Fibroblast of skin of right quadriceps (primary cell): ENCODE data around the gene SOX6.
A peak's percentile ranks its signal among the peaks of the same experiment; 100 is the strongest.

ENCODE experiments used
- DNase-seq: peaks from one replicate; pipeline ENCODE4 v3.0.0-alpha.2; 2013

Gene SOX6

DNA sequence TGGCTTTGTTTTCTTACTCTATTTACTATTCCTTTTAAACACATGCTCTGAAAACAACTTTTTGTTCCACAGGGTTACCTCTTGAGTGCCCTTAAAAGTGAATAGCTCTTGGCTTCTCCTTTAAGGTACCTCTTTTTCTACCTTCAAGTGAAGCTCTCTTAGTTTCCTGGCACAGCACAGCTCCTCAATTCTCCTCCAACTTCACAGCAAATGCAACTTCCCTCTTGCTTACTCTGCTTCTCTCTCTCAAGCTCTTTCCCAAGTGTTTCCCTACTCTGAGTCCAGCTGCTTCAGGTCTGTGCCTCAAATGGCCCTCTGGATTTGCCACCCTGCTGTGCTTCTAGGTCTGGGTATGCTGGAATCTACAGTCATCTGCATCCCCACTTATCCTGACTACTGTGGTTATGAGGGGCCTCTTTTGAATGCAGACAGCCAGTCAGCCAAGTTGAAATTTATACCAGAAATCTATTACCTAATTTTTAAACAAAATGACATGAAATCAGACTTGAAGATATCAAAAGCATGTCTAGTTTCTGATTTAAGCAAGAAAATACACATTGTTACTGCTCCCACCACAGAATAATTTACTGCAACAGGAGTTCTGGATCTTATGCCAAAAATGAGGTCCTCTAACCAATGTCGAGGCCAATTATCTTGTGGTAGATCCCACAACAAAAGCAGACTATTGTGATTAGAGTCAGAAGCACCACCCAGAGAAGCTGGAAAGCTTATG is 371.1 kb downstream of the SOX6 start:
- peak; percentile 54 for DNase-seq

DNA sequence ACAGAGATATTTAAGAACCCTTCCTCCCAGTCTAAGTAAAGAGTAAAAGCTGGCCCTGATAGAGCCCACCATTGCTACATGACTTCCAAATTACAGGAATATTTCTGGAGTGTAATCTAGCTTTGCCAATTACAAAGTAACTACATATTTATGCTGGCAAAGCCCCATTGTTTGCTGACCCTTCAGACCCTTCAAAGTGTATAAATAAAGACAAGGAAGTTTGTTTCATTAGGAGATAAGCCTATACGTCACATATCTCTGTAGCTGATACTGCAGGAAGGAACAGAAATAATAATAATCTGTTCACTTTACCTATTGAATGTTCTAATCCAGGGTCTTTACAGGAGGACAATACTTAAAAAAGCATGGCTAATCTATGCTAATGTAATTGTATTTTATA is 375.1 kb downstream of the SOX6 start:
- no peak for DNase-seq

DNA sequence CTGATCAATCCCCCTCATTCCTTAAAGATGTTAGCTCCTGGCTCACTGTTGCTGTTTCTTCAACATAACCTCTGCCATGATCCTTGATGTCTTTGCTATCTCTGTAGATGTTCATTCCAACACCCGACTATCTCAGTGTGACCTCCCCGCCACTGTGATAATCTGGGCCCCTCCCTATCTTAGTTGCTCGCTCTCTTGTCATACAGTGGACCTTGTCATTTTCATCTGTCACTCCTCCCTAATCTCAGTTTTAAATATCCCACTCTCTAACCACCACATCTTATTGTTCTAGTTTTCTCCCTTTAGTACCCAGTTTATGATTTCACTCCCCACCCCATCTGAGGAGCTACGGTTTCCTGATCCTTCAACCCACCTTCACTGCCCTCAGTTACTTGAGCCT is 379.2 kb downstream of the SOX6 start:
- no peak for DNase-seq

DNA sequence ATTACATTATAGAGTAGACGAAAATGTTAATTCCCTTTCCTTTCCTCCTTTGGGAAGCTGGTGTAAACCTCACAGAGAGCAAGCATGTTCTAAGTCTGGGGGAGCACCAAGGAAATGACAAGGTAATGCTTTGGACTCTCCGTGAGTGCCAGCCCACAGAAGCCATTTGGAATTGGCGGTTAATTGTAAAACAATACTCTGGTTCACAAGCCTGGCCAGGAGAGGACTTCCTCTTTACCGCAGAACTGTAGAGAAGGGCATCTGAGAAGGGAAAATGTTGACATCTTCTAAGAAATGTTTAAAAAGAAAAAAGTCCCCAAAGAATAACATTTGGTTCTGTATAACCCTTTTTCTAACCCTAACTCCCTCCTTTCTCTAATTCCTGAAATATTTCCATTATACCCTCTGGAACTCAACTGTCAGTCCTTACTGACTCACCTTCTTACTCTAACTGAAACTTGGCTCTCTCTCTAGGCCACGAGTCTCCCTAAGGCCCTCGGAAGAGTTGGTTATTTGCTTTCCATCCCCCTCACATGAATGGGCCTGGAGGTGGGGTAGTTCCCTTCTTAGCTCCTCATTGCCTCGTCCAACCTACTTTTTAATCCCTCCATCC is 379.8 kb downstream of the SOX6 start:
- DNase-seq: peak; percentile 79

DNA sequence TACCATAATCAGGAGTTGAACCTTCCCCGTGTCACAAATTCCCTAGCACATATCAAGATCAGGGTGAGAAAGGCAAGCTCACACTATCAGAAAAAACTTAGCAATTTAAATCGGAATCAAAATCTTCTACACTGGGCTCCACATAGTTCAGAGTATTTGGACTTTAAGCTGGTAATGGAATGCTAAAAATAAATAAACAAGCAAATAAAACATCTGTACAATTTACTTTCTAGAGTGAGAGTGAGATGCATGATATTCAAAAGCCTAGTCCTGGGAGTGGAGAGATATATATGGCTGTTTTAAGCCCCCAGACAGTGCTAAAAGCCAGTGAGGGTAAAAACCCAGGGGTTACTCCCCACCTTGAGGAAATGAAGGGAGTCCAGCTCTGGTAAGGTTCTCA is 380.6 kb downstream of the SOX6 start:
- no peak for DNase-seq

DNA sequence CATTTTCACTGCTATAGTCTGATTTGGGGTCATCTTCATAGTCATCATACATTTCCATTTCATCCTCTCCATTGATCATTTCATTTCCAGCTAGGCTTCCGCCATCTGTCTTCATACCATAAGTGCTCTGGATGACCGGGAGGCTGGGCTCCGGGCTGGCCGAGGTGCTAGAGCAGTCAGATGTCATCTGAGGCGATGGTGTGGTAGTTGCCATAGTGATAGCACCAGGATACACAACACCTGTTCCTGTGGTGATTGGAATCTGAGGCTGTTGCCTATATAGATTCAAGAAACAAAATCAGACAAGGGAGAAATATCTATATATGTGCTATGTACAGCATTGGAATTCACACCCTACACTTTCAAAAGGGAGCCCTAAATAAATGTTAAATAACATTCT is 383.5 kb downstream of the SOX6 start:
- no peak for DNase-seq

- no peak for DNase-seq
Observed at GRCh38 chr11:15971215-15971546, 385.2 kb downstream of the SOX6 start.

- DNase-seq: no peak
Observed at GRCh38 chr11:15970506-15971214, 385.7 kb downstream of the SOX6 start.

GRCh38 chr11:15969701-15970329 is 386.5 kb downstream of the SOX6 start:
- peak; percentile 80 for DNase-seq

- DNase-seq: peak; percentile 81
Observed at GRCh38 chr11:15969281-15969680, 387.1 kb downstream of the SOX6 start.

DNA sequence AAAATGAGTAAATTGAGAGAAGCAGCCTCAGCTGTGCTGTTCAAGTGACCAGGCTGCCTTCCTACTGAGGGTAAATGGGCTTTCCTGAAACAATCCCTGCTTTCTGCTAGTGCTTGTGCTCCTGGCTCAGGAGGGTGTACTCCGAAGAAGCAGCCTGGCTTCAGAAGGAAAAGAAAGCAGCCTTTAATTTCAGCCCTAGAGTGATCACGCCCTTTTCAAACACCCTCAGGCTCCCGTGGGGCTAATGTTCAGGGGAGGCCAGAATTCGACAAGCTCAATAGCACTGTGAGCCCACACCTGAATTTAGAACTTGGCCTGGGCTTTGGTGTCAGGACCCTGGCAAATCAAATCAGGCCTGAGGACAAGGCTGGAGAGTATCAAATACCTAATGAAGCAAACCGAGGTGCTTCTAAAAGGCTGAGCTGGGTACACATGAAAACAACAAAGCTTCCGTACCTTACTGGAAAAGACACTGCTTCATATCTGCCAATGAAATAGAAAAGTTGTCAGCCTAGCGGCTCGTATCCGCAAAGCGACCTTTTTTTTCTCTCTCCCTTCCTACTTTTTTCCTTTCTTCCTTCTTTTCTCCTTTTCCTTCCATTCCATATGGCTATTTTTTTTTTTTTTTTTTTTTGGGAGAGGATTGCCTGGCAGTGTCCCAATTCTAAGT is 387.8 kb downstream of the SOX6 start:
- DNase-seq: no peak

GRCh38 chr11:15967966-15968365 is 388.4 kb downstream of the SOX6 start:
- DNase-seq: peak; percentile 33

- DNase-seq: no peak
Observed at GRCh38 chr11:15967166-15967565, 389.2 kb downstream of the SOX6 start.

GRCh38 chr11:15965562-15966250 is 390.6 kb downstream of the SOX6 start:
- no peak for DNase-seq

DNA sequence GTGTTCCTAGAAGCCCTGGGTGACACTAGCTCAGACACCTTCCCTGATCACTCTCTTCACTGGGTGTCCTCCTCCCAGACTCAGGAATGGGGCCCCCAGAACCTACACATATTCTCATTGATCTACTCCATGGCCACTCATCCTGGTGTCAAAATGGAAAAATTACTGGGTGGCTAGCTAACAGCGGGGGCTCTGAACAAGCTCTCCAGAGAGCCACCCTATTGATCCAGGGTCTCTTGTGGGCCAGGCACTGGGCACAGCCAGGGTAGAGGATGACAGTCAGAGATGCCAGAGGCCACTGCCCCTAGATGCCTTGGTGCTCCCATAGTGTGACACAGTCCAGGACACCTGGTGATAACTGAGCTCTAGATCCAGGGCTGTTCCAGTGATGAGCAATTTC is 393.1 kb downstream of the SOX6 start:
- no peak for DNase-seq

DNA sequence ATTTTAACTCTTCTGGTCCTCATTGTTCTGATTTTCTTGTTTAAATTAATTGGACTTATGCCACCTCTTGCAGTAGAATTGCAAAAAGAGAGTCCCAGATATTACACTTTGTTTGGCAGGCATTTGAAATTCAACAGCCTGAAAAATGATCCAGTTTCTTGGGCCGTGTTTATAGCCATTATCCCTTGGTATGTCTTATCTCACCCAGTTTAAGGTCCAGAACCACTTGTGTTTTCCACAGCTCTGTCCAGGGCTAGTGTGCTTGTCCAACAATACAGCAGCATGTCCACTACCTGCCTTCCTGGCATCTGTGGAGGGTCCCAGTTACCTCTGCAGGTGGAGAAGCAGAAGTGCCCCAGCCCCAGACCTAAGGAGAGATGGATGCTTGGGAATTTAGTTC is 397.4 kb downstream of the SOX6 start:
- DNase-seq: no peak

DNA sequence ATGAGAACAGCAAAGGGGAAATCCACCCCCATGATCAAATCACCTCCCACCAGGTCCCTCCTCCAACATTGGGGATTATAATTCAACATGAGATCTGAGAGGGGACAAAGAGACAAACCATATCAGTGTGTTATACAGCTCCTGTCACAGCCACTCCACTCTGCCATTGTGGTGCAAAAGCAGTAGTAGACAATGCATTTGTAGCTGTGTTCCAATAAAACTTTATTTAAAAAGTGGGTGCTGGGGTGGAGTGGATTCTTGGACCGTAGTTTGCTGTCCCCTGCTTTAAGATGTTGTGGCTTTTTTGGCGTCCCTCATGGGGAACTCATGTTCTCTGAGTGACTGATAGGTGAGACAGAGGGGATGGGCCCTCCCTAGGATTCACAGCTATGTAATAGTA is 399.1 kb downstream of the SOX6 start:
- no peak for DNase-seq

DNA sequence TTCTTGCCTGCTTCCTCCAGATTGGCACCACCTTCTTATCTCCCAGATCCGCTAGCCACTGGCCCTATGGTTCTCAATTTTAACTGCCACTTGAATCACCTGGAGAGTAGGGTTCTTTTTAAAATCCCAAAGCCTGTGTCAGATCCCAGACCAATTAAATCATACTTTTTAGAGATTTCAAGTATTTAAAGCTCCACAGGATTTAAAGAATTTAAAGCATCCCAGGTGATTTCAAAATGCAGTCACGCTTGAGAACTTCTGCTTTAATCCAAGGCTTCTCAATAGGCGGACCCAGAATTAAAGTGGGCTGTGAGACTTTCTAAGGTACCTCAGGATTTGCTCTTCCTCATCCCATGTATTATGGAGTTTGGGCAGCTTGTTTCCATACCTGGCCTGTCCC is 400.0 kb downstream of the SOX6 start:
- no peak for DNase-seq

DNA sequence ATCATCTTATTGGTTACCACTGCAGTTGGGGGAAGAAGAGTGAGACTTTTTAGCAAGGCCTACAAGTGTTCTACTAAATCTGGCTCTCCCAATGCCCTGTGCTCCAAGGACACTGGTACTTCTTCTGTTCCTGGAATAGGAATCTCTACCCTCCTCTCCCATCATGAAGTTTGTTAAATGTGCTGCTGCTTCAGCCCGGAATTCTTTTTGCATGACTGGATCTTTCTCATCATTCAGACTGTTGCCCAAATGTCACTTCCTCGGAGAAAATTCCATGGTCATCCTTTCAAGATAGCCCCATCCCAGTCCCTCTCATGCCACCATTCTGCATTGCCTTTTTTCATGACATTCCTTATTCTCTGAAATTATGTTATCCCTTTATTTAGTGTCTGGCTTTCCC is 400.8 kb downstream of the SOX6 start:
- no peak for DNase-seq

DNA sequence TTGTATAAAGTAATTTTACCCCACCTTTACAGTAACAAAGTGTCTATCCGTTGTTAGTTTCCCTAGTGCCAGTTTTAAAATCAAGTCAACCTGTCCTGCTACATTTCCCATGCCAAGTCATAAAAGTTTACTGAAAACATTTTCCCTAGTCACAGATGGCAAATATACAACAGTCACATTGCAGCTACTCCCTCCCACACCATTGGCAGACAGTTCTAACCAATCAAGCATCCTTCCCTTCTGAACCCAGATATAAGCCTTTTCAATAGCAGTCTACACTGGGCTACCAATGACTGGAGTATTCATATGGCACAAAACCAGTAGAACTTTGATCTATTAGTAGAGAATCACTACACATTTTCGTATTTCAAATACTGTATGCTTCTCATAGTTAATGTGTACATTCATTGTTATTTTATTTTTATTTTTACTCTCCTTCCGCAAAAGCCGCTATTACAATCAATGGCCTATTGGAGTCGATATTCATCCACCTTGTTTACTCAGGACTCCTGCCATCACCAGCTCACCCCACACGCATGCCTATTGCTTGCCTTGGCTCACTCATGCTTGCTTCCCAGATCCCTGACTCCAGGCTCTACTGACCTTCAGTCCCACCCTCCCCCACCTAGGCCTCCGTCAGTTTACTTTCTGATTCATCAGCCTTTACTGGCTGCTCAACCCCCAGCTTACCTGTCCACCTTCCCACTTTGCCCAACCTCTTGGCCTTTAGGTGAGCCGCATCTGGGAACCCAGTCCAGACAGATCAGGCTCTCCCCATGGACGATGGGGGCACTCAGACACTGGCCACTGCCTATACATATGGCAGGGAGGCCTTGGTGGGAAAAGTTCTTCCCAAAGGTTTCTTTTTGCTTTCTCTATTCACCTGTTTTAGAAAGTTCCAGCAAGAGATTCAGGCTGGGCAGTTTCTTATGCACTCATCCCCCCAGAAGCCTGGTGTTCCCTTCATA is 408.4 kb downstream of the SOX6 start:
- no peak for DNase-seq

GRCh38 chr11:15945726-15946125 is 410.6 kb downstream of the SOX6 start:
- DNase-seq: no peak

DNA sequence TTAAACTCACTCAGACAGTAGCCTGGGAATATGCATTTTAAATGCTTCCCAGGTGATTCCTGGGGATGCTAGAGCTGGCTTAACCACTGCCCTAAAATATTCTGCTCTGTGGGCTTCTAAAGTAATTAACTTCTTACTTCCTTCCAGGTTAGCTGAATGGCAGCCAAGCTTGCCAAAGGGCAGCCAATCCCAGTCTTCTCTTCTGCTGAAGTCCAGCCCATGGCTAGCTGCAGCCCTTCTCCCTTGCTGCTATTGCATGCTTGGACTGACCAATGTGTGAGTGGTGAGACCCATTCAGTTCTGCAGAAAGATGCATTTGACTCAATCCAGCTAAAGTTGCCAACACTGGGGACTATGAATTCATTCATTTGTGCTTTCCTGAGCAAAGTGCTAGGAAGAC is 411.9 kb downstream of the SOX6 start:
- DNase-seq: no peak
